Measurements from ENCODE around the gene NECAP2. TPM values are rescaled to one million over a fixed set of nuclear protein-coding genes. Genes with fewer than 3 reads are reported as not detected.

The NECAP2 gene
- total and polyA plus RNA-seq, 2 of the 4 experiments (the other 2 are of a cell fraction), result 80.5 to 85.1 TPM

- no peak overlapping the region for H4K8ac ChIP-seq (ENCODE audit: low read depth in 2 of 2, low read length in 2 of 2)
Measured at GRCh38 chr1:16442265-16442664, 1.7 kb downstream of the NECAP2 start.

More at GRCh38 chr1:16442265-16442664, 1.7 kb downstream of the NECAP2 start:
- no peak overlapping the region for H2BK15ac ChIP-seq (ENCODE audit: low read depth, low read length)
- no peak overlapping the region for H2AFZ ChIP-seq (replicated peaks; ENCODE audit: low read length, poor library complexity)
- H3K56ac ChIP-seq (ENCODE audit: extremely low read depth, insufficient read depth, low read length), result no peak overlapping the region
- intact Hi-C loops (cut with micrococcal nuclease) (no loop called here), in situ Hi-C loops (cut with MboI; ENCODE audit: low sequenced_read_pairs) (no loop called here), dilution Hi-C loops (cut with HindIII; ENCODE audit: low sequenced_read_pairs, unreplicated experiment) (no loop called here)
- H4K5ac ChIP-seq (ENCODE audit: low read depth, low read length), result no peak overlapping the region
- H3K27ac ChIP-seq (ENCODE audit: insufficient read depth, low read length), result no peak overlapping the region
- DNase-seq (no peak), ATAC-seq (ENCODE audit: low read depth) (no peak)
- H2AK9ac ChIP-seq (replicated peaks; ENCODE audit: low read depth, low read length, poor library complexity), result no peak overlapping the region
- H3K9me1 ChIP-seq (ENCODE audit: insufficient read depth, low read length), result peaks cover 9% of the 10 kb centered on the region; the same call in 1 of the 2 replicates
- H3K9ac ChIP-seq (ENCODE audit: low read depth, low read length), result no peak overlapping the region
- WGBS, 2 experiments (ENCODE audit: extremely low coverage in 2 of 2, insufficient read length in 1 of 2), result 100% methylated on average over 1 of the region's 7 CpGs; no CpG with 5 or more reads in 1 of the 2 experiments
- peaks cover 2% of the 10 kb centered on the region for H3K4me1 ChIP-seq (ENCODE audit: control insufficient read depth, insufficient read depth, low read length)
- no peak overlapping the region for H2BK5ac ChIP-seq (ENCODE audit: low read depth, low read length, poor library complexity, severe bottlenecking)
- ChIA-PET POLR2A (ENCODE audit: unreplicated experiment) (no interaction called here), CTCF (no interaction called here)
- H3K36me3 ChIP-seq (ENCODE audit: control insufficient read depth, insufficient read depth, low read length), result peaks cover 28% of the 10 kb centered on the region
- H3K4ac ChIP-seq (ENCODE audit: low read depth, low read length), result no peak overlapping the region
- peaks cover 25 to 62% of the 10 kb centered on the region in 2 experiments for H3K79me1 ChIP-seq (ENCODE audit: low read depth in 1 of 2, low read length in 2 of 2)
- H2AK5ac ChIP-seq (ENCODE audit: low read depth, low read length), result no peak overlapping the region
- TF ChIP-seq CEBPB (IDR thresholded peaks at IDR 0.05; ENCODE audit: low read depth, low read length) (no peak), FOS (IDR thresholded peaks at IDR 0.05; ENCODE audit: low read depth, low read length) (no peak), SMC3 (IDR thresholded peaks at IDR 0.05; ENCODE audit: low read depth, low read length) (no peak), MAZ (IDR thresholded peaks at IDR 0.05; ENCODE audit: borderline replicate concordance, low read depth, low read length) (no peak), MAFK (IDR thresholded peaks at IDR 0.05; ENCODE audit: low read depth, low read length) (no peak), BHLHE40 (IDR thresholded peaks at IDR 0.05; ENCODE audit: low read depth, low read length) (no peak), ELK1 (IDR thresholded peaks at IDR 0.05; ENCODE audit: borderline replicate concordance, low read depth, low read length) (no peak), NFE2L2 (IDR thresholded peaks at IDR 0.05; ENCODE audit: low read depth, low read length) (no peak), RAD21 (IDR thresholded peaks at IDR 0.05; ENCODE audit: low read length) (no peak), USF2 (IDR thresholded peaks at IDR 0.05; ENCODE audit: low read depth, low read length) (no peak), CHD1 (IDR thresholded peaks at IDR 0.05; ENCODE audit: low read depth, low read length) (no peak), RCOR1 (IDR thresholded peaks at IDR 0.05; ENCODE audit: insufficient replicate concordance, low read length) (no peak), MXI1 (IDR thresholded peaks at IDR 0.05; ENCODE audit: borderline replicate concordance, low read depth, low read length) (no peak), RFX5 (IDR thresholded peaks at IDR 0.05; ENCODE audit: low read depth, low read length) (no peak)
- H2BK120ac ChIP-seq (ENCODE audit: low read depth, low read length), result no peak overlapping the region
- no peaks in the 10 kb centered on the region for H3K9me3 ChIP-seq (ENCODE audit: control insufficient read depth, insufficient read depth, low read length)
- no peak overlapping the region for H3K23ac ChIP-seq (ENCODE audit: low read depth, low read length)
- H3K4me3 ChIP-seq (ENCODE audit: insufficient read depth, low read depth, low read length), result no peak overlapping the region
- H3K4me2 ChIP-seq (ENCODE audit: low read depth, low read length), result no peak overlapping the region; the same call in 1 of the 2 replicates
- H2BK20ac ChIP-seq (ENCODE audit: low read depth, low read length), result no peak overlapping the region
- no peak overlapping the region for H3K18ac ChIP-seq (ENCODE audit: low read depth, low read length)
- H3K14ac ChIP-seq (replicated peaks; ENCODE audit: low read depth, low read length), result no peak overlapping the region
- H4K20me1 ChIP-seq (ENCODE audit: insufficient read depth, low read length), result peaks cover 24% of the 10 kb centered on the region; the same call in 1 of the 2 replicates
- BruUV-seq (replicated peaks), result no TSS peak
- no peak overlapping the region for H4K91ac ChIP-seq (ENCODE audit: insufficient read depth, low read depth, low read length)
- no peaks in the 10 kb centered on the region for H3K27me3 ChIP-seq (ENCODE audit: control insufficient read depth, insufficient read depth, low read length)
